ENCODE data around the gene ASAP2. TPM values are rescaled to one million over a fixed set of nuclear protein-coding genes. Genes with fewer than 3 reads are reported as not detected.

Gene ASAP2
- polyA plus RNA-seq, 3 donors, result 0.08 to 1.1 (median 0.20) TPM

GRCh38 chr2:9269695-9270360, 63.2 kb downstream of the ASAP2 start:
- Mint-ChIP-seq H3K4me3 (no peak overlapping the region), H3K27me3 (ENCODE audit: low read depth in 3 of 3) (no peaks in the 10 kb centered on the region), H3K4me1 (peaks cover 14% of the 10 kb centered on the region), H3K36me3 (no peaks in the 10 kb centered on the region), H3K9me3 (peaks cover 0 to 7% (median 0%) of the 10 kb centered on the region in 7 donors), H3K27ac (no peak overlapping the region)
- no peak overlapping the region for H3K4me2 ChIP-seq (replicated peaks; ENCODE audit: extremely low read depth, low read length, poor library complexity, severe bottlenecking)
- H3K4me1 ChIP-seq (ENCODE audit: control insufficient read depth in 1 of 2, insufficient read depth in 2 of 2, low read length in 2 of 2), result peaks cover under 1 to 3% of the 10 kb centered on the region in 2 donors
- no peaks in the 10 kb centered on the region for H3K27me3 ChIP-seq (ENCODE audit: control insufficient read depth in 2 of 2, insufficient read depth in 2 of 2, low read length in 2 of 2)
- TF ChIP-seq CTCF (IDR thresholded peaks at IDR 0.05), result no peak
- no peak overlapping the region for H2AFZ ChIP-seq (ENCODE audit: insufficient read depth, low read depth, low read length, poor library complexity, severe bottlenecking)
- H3K27ac ChIP-seq (ENCODE audit: low read depth in 1 of 2, low read length in 2 of 2), result no peak overlapping the region
- no peak overlapping the region for H3K4me3 ChIP-seq (replicated peaks in 1 of 3; ENCODE audit: low read depth in 2 of 3, low read length in 3 of 3)
- H4K20me1 ChIP-seq (ENCODE audit: insufficient read depth, low read length), result no peaks in the 10 kb centered on the region
- DNase-seq, result no peak
- no peak overlapping the region for H3K9ac ChIP-seq (ENCODE audit: insufficient read depth, low read length, poor library complexity, severe bottlenecking)
- H3K9me3 ChIP-seq (replicated peaks in 1 of 2; ENCODE audit: control insufficient read depth in 1 of 2, insufficient read depth in 1 of 2, low read length in 2 of 2), result no peaks in the 10 kb centered on the region
- intact Hi-C loops (cut with micrococcal nuclease), result loop anchor here in 1 of 2 donors (10.0 kb wide), 1 partner anchor 65 kb away; the partner anchor contains the start of gene ASAP2
- no peaks in the 10 kb centered on the region for H3K79me2 ChIP-seq (ENCODE audit: insufficient read depth, low read length)
- H3K36me3 ChIP-seq (replicated peaks in 1 of 2; ENCODE audit: control insufficient read depth in 1 of 2, insufficient read depth in 2 of 2, low read length in 2 of 2), result no peaks in the 10 kb centered on the region
- 95% methylated on average over 6 of the region's 8 CpGs for WGBS (ENCODE audit: insufficient coverage)

- peaks cover 0 to 7% (median 0%) of the 10 kb centered on the region in 7 donors for H3K9me3 Mint-ChIP-seq
- peaks cover 20% of the 10 kb centered on the region for H3K4me1 Mint-ChIP-seq
Measured at GRCh38 chr2:9271091-9271490, 64.5 kb downstream of the ASAP2 start.

More at GRCh38 chr2:9271091-9271490, 64.5 kb downstream of the ASAP2 start:
- Histone ChIP-seq H3K27ac (ENCODE audit: low read depth in 1 of 2, low read length in 2 of 2) (no peak overlapping the region), H3K9me3 (replicated peaks in 1 of 2; ENCODE audit: control insufficient read depth in 1 of 2, insufficient read depth in 1 of 2, low read length in 2 of 2) (no peaks in the 10 kb centered on the region), H3K79me2 (ENCODE audit: insufficient read depth, low read length) (no peaks in the 10 kb centered on the region), H2AFZ (ENCODE audit: insufficient read depth, low read depth, low read length, poor library complexity, severe bottlenecking) (no peak overlapping the region), H3K27me3 (ENCODE audit: control insufficient read depth in 2 of 2, insufficient read depth in 2 of 2, low read length in 2 of 2) (no peaks in the 10 kb centered on the region), H3K4me2 (replicated peaks; ENCODE audit: extremely low read depth, low read length, poor library complexity, severe bottlenecking) (no peak overlapping the region), H3K4me3 (replicated peaks in 1 of 3; ENCODE audit: low read depth in 2 of 3, low read length in 3 of 3) (no peak overlapping the region), H4K20me1 (ENCODE audit: insufficient read depth, low read length) (no peaks in the 10 kb centered on the region), H3K4me1 (ENCODE audit: control insufficient read depth in 1 of 2, insufficient read depth in 2 of 2, low read length in 2 of 2) (peaks cover 3 to 6% of the 10 kb centered on the region in 2 donors), H3K9ac (ENCODE audit: insufficient read depth, low read length, poor library complexity, severe bottlenecking) (no peak overlapping the region), H3K36me3 (replicated peaks in 1 of 2; ENCODE audit: control insufficient read depth in 1 of 2, insufficient read depth in 2 of 2, low read length in 2 of 2) (no peaks in the 10 kb centered on the region)
- TF ChIP-seq CTCF (IDR thresholded peaks at IDR 0.05), result no peak
- Mint-ChIP-seq H3K4me3 (no peak overlapping the region), H3K36me3 (no peaks in the 10 kb centered on the region), H3K27ac (no peak overlapping the region), H3K27me3 (ENCODE audit: low read depth in 3 of 3) (no peaks in the 10 kb centered on the region)
- DNase-seq, result no peak
- intact Hi-C loops (cut with micrococcal nuclease), result no loop called here
- 41% methylated on average over 3 of the region's 5 CpGs for WGBS (ENCODE audit: insufficient coverage)

All from CD14-positive monocyte (primary cell).